Ovary (tissue), 9 donors: ENCODE data around the gene MYRF. TPM values are rescaled to one million over a fixed set of nuclear protein-coding genes. Genes with fewer than 3 reads are reported as not detected.

ENCODE experiments used
- DNase-seq, 5 donors: peaks; one replicate each; pipeline ENCODE4 v3.0.0-alpha.2; 2019 to 2020
- H3K27ac ChIP-seq, 2 donors: fragments of 200-600 bp; one replicate each; pipeline versions ENCODE4 v1.5.1 to v1.8.0; 2019 to 2022
- H3K27me3 ChIP-seq: fragments of 200-600 bp; one replicate; pipeline ENCODE4 v1.8.0; 2022
- H3K36me3 ChIP-seq: fragments of 200-600 bp; sonication (generic); one replicate; pipeline ENCODE4 v1.5.1; 2019
- H3K4me1 ChIP-seq: one replicate; pipeline ENCODE4 v1.8.1; 2013; ENCODE audit warnings: mild to moderate bottlenecking, moderate library complexity; ENCODE audit not compliant: insufficient read depth
- H3K4me3 ChIP-seq: fragments of 200-600 bp; sonication (generic); one replicate; pipeline ENCODE4 v1.5.1; 2017
- H3K9me3 ChIP-seq, 2 donors: fragments of 200-600 bp in 1 of 2; sonication (generic) in 1 of 2; one replicate each; pipeline versions ENCODE4 v1.5.1 to v1.8.1; 2013 to 2019; ENCODE audit warnings: mild to moderate bottlenecking in 1 of 2, moderate library complexity in 1 of 2
- CTCF ChIP-seq, 3 donors: fragments of 450-650 bp in 2 of 3; fragments of 200-600 bp in 1 of 3; IDR thresholded peaks; one replicate each; pipeline versions ENCODE4 v1.5.1 to v1.8.0; 2016 to 2022; ENCODE audit warnings: antibody characterized with exemption in 3 of 3, mild to moderate bottlenecking in 1 of 3
- EP300 ChIP-seq: sonication (generic); formaldehyde crosslinking; IDR thresholded peaks from one replicate; pipeline ENCODE4 v1.6.1; 2017; ENCODE audit warnings: antibody characterized with exemption
- POLR2A ChIP-seq: fragments of 450-650 bp; IDR thresholded peaks from one replicate; pipeline ENCODE4 v1.6.1; 2017; ENCODE audit warnings: antibody characterized with exemption, mild to moderate bottlenecking, moderate library complexity
- WGBS, 3 donors: extraction: QIAGEN DNeasy Blood & Tissue Kit in 1 of 3; methylation state at CpG; one replicate each; pipeline versions ENCODE4 v1.1.5 to v1.1.7; 2013 to 2017; 5-methylcytosine and 5-hydroxymethylcytosine counted together
- intact Hi-C, 4 donors: fragments of 100-400 bp; cut with DNase I; formaldehyde crosslinking; loops; one replicate each; pipeline versions ENCODE4 v1.11.0 to v1.15.1; 2022 to 2023
- microRNA counts: library from miRNA; unstranded; fragments of <30 nt; microRNA quantifications from one replicate; lab custom pipeline; 2016
- polyA plus RNA-seq, 2 donors: library from polyadenylated mRNA; stranded (reverse); fragments of 200-250 nt in 1 of 2; fragments of 350-450 nt in 1 of 2; fragmentation: Illumina TruSeq in 1 of 2; extraction: RNeasy Lipid Tissue Mini Kit (QIAGEN cat#74804) in 1 of 2; gene quantifications; one replicate each; pipeline ENCODE4 v1.2.3, GENCODE V29; 2013 to 2014
- total RNA-seq, 7 donors: library from RNA; depleted of rRNA in 2 of 7; stranded (reverse); fragments of >200 nt in 2 of 7; fragmentation: NEBNext Ultra II Directional in 3 of 7; extraction: Animal tissue kit (Norgen Biotek cat#: 25700) in 3 of 7; gene quantifications; one replicate each; pipeline versions ENCODE4 v1.1.0 to v1.2.4, GENCODE V29; 2016 to 2023
- donor health status: DM: no; HTN: no; CAD: no; lungs with moderate emphysema.
- donor health status: DM: no; HTN: no; CAD: no.
- donor health status: Bipolar disorder and iron deficiency.
- donor health status: DM: yes; HTN: yes; CAD: no.
- donor health status: DM: no; HTN: no; CAD: no.
- donor health status: DM: yes; HTN: yes; CAD: no.

Gene MYRF
- total and polyA plus RNA-seq, 9 donors = 6.6 to 109 (median 23.3) TPM

GRCh38 chr11:61833926-61834277 is 81.5 kb downstream of the MYRF start:
- WGBS, 3 donors = 92 to 94% (median 94%) methylated on average over 12 of the region's 12 CpGs
- DNase-seq = no peak
- H3K36me3 ChIP-seq = no peaks in the 10 kb centered on the region
- H3K27ac ChIP-seq = peak overlapping the region; percentile 34 to 45
- intact Hi-C loops = no loop called here
- no peak for TF ChIP-seq POLR2A
- no peak for TF ChIP-seq CTCF (IDR thresholded peaks at IDR 0.05)
- TF ChIP-seq EP300 = no peak
- no peaks in the 10 kb centered on the region for H3K27me3 ChIP-seq
- peaks cover 15% of the 10 kb centered on the region for H3K4me1 ChIP-seq
- H3K4me3 ChIP-seq = no peak overlapping the region
- H3K9me3 ChIP-seq = no peaks in the 10 kb centered on the region

- Histone ChIP-seq H3K27ac (peak overlapping the region; percentile 34 to 45), H3K4me1 (peaks cover 12% of the 10 kb centered on the region), H3K36me3 (no peaks in the 10 kb centered on the region), H3K9me3 (no peaks in the 10 kb centered on the region), H3K4me3 (no peak overlapping the region), H3K27me3 (no peaks in the 10 kb centered on the region)
- TF ChIP-seq EP300 = no peak
- no peak for TF ChIP-seq CTCF (IDR thresholded peaks at IDR 0.05)
- TF ChIP-seq POLR2A = no peak
- intact Hi-C loops = no loop called here
- 40 to 47% (median 41%) methylated on average over 12 of the region's 12 CpGs for WGBS, 3 donors
- peak in 4 of 5 donors; percentile 49 to 60 (median 53) for DNase-seq
Measured at GRCh38 chr11:61834278-61835048, 82.0 kb downstream of the MYRF start.

GRCh38 chr11:61836193-61836592 is 83.8 kb downstream of the MYRF start:
- intact Hi-C loops = no loop called here
- Histone ChIP-seq H3K4me1 (peaks cover 7% of the 10 kb centered on the region), H3K4me3 (no peak overlapping the region), H3K36me3 (no peaks in the 10 kb centered on the region), H3K27ac (no peak overlapping the region), H3K9me3 (no peaks in the 10 kb centered on the region), H3K27me3 (no peaks in the 10 kb centered on the region)
- WGBS, 3 donors = 96 to 98% (median 96%) methylated on average over 8 of the region's 8 CpGs
- DNase-seq = no peak
- TF ChIP-seq POLR2A = no peak
- TF ChIP-seq CTCF (IDR thresholded peaks at IDR 0.05) = no peak
- no peak for TF ChIP-seq EP300

GRCh38 chr11:61837411-61838005 is 85.1 kb downstream of the MYRF start:
- H3K27me3 ChIP-seq = no peaks in the 10 kb centered on the region
- no peaks in the 10 kb centered on the region for H3K9me3 ChIP-seq
- no peak overlapping the region for H3K27ac ChIP-seq
- 90 to 92% (median 92%) methylated on average over 15 of the region's 15 CpGs for WGBS, 3 donors
- intact Hi-C loops = no loop called here
- no peak overlapping the region for H3K4me3 ChIP-seq
- no peak for DNase-seq
- TF ChIP-seq CTCF (IDR thresholded peaks at IDR 0.05) (no peak), EP300 (no peak), POLR2A (no peak)
- no peaks in the 10 kb centered on the region for H3K36me3 ChIP-seq
- H3K4me1 ChIP-seq = peaks cover 7% of the 10 kb centered on the region

MicroRNAs encoded within 50 kb of the gene (microRNA counts, 767-probe panel; counts per million panel counts)
- 530 counts per million, percentile 78 among the panel's probes with 10 or more counts for microRNA hsa-miR-1908 (lab: Ali Mortazavi, UCI)
- microRNA hsa-miR-611 (lab: Ali Mortazavi, UCI) = 530 counts per million, percentile 78 among the panel's probes with 10 or more counts

Other genes with a start within 250 kb of the MYRF start
- 10 to 100 TPM in 1 of 7 donors, 1 to 10 TPM in 3, under 1 TPM in 3; 0.45 to 23.0 (median 1.4) TPM for gene LRRC10B, start 243.9 kb upstream of the MYRF start, total RNA-seq
- 1 to 10 TPM in 1 of 2 donors, under 1 TPM in 1; 0.48 to 1.7 TPM for gene LRRC10B, start 243.9 kb upstream of the MYRF start, polyA plus RNA-seq
- gene SYT7, start 171.6 kb upstream of the MYRF start, total RNA-seq = 1 to 10 TPM in 5 of 7 donors, under 1 TPM in 2; 0.24 to 4.6 (median 1.5) TPM
- 1 to 10 TPM; 1.7 to 4.9 TPM for gene SYT7, start 171.6 kb upstream of the MYRF start, polyA plus RNA-seq
- gene DAGLA, start 72.2 kb upstream of the MYRF start, total RNA-seq = 1 to 10 TPM in 6 of 7 donors, under 1 TPM in 1; 0.48 to 4.4 (median 1.9) TPM
- under 1 TPM; 0.40 to 0.77 TPM for gene DAGLA, start 72.2 kb upstream of the MYRF start, polyA plus RNA-seq
- 100 to 1,000 TPM in 5 of 7 donors, 10 to 100 TPM in 2; 32.2 to 131 (median 117) TPM for gene TMEM258, start 40.0 kb downstream of the MYRF start, total RNA-seq
- 100 to 1,000 TPM; 170 to 192 TPM for gene TMEM258, start 40.0 kb downstream of the MYRF start, polyA plus RNA-seq
- 1 to 10 TPM; 3.7 to 8.6 (median 5.2) TPM for gene FEN1, start 40.3 kb downstream of the MYRF start, total RNA-seq
- gene FEN1, start 40.3 kb downstream of the MYRF start, polyA plus RNA-seq = 1 to 10 TPM; 4.4 to 4.7 TPM
- 100 to 1,000 TPM in 1 of 7 donors, 10 to 100 TPM in 6; 16.2 to 242 (median 53.7) TPM for gene FADS1, start 64.4 kb downstream of the MYRF start, total RNA-seq
- gene FADS1, start 64.4 kb downstream of the MYRF start, polyA plus RNA-seq = 10 to 100 TPM; 20.1 to 45.3 TPM
- gene FADS2, start 75.7 kb downstream of the MYRF start, total RNA-seq = 100 to 1,000 TPM in 1 of 7 donors, 10 to 100 TPM in 4, 1 to 10 TPM in 2; 6.3 to 298 (median 26.2) TPM
- 10 to 100 TPM; 20.6 to 96.9 TPM for gene FADS2, start 75.7 kb downstream of the MYRF start, polyA plus RNA-seq
- 10 to 100 TPM; 21.9 to 85.8 (median 41.3) TPM for gene FADS3, start 138.9 kb downstream of the MYRF start, total RNA-seq
- 10 to 100 TPM; 10.6 to 52.3 TPM for gene FADS3, start 138.9 kb downstream of the MYRF start, polyA plus RNA-seq
- gene RAB3IL1, start 164.9 kb downstream of the MYRF start, total RNA-seq = 10 to 100 TPM; 14.1 to 90.0 (median 53.8) TPM
- 10 to 100 TPM in 1 of 2 donors, 1 to 10 TPM in 1; 4.5 to 42.8 TPM for gene RAB3IL1, start 164.9 kb downstream of the MYRF start, polyA plus RNA-seq
- gene BEST1, start 197.7 kb downstream of the MYRF start, total RNA-seq = 10 to 100 TPM in 1 of 7 donors, 1 to 10 TPM in 6; 1.0 to 17.8 (median 6.1) TPM
- gene BEST1, start 197.7 kb downstream of the MYRF start, polyA plus RNA-seq = 1 to 10 TPM; 3.5 to 4.0 TPM
- 1,000 to 10,000 TPM; 1,118 to 2,442 (median 2,118) TPM for gene FTH1, start 215.0 kb downstream of the MYRF start, total RNA-seq
- gene FTH1, start 215.0 kb downstream of the MYRF start, polyA plus RNA-seq = 1,000 to 10,000 TPM; 2,228 to 5,649 TPM